Fibroblast of skin of right quadriceps (primary cell): Measurements from ENCODE around the gene CDKN3.
"Not testable (repeated sequence)": the region's sequence is repeated elsewhere in the genome, so short reads cannot be mapped to it uniquely, and the experiment has no call there.

ENCODE experiments used
- DNase-seq: peaks from one replicate; pipeline ENCODE4 v3.0.0-alpha.2; 2013

CDKN3 gene

DNA sequence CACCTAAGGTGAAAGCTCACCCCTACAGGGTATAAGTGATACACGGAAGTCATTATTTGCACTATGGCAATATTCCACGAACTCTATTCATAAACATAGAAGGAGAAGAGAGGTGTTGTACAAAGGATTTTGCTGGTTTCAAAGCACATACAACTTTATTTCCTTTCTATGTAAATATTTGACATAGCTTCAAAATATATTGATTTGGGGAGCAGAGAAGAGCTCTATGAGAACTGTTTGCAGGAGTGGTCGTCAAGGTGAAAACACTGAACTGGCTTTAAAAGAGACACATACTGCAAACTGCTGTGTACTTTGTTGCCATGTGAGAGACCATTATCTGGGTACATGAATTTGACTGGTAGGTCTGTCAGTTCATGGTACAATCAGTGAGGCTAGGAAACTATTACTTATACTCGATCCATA lies 27.7 kb downstream of the CDKN3 start:
- no peak for DNase-seq

DNA sequence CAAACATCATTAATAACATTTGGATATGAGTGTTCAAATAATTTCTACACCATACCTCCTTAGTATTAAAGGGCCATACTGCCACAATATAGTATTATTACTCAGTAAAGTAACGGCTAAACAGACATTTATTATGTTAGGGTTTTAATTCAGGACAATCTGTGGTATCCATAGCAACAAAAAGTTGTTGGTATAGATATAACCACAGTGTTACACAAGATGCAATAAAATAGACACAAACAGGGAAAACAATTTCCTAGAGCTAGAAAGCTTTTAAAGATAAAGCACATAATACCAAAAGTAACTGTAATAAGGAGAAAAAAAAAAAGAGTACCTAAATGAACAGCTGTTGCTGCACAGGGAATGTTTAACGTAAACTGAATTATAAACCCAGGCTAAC lies 28.3 kb downstream of the CDKN3 start:
- DNase-seq: no peak

DNA sequence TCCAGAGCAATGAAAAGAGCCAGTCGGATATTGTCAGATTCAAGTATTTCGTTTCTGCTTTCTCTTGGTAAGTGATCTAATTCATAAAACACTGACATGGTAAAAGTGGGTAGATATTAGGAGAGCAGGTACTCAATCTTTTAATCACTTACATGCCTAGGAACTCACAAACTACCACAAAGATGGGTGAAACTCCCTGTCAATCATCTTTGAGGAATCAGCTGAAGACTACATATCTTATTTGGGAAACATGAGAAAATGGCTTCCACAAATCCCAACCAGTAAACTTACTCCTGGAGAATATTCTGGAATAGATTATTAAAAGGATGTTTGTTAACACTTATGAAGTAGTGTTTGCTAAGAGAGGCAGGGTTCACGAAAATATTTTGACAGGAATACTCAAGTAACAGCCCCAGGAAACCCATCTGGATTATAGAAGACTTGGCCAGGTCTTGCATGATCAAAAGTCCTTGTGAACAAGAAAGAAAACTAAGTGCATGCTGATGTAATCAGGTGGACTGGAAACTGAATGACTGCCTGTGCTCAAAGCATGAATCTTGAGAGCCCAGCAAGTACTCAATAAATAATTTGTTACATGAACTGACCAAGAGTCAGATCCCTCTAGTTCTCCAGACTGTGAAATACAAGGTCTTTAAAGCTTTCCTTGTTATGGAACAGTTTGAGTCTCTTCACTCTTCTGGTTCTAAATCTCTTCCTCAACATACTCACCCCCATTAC lies 28.9 kb downstream of the CDKN3 start:
- DNase-seq: no peak

DNA sequence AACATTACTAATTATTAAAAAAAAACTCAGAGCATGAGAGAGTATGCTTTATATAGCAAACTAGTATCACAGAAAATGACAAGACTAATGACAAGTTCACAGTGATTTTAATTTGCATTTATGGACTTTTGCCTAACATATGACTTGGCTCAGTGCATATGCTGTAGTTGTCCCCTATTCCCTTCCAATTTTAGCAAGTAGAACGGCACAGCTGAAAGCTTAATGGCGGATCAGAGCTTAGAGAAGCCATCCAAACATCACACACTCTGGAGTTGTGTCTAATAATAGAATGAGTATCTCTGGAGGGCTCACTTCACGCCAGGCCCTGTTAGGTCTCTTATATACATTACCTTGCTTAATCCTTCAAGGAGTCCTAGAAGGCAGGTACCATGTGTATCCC lies 31.1 kb downstream of the CDKN3 start:
- DNase-seq: no peak

DNA sequence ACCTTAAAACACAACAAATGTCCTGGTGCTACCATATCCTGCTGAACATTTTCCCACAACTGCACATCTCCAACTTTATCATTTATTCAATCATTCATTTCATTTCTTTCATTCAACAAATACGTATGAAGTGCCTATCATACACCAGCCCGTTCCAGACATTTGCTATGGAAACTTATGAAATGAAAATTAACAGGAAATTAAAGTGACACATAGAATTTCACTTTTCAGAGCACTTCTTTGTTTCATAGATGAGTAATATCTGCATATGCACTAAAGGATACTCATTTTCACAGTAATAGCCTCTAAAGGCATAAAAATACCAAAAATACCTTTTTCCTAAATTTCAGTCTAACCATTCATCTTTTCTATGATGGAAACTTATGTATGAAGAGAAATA lies 31.7 kb downstream of the CDKN3 start:
- DNase-seq: no peak

DNA sequence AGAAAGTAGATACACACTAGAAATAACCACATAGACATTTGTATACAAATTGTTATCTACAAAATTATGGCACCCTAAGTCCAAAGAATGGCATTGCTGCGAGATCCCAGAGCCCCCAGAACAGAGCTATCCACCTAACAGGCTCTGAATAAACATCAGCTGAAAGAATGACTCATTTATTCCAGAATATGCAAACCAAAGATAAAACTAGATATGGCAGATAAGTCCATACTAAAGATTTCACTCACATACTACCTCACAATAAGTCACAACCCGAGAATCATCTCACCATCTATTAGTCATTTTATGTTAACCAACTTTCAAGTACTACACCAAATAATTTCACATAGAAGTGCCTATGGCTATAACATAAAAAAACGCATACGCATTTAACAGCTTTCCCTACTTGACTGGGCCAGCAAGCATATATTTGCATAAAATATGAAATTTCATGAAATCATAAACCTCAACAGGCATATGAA lies 38.7 kb downstream of the CDKN3 start:
- DNase-seq: peak; percentile 63

DNA sequence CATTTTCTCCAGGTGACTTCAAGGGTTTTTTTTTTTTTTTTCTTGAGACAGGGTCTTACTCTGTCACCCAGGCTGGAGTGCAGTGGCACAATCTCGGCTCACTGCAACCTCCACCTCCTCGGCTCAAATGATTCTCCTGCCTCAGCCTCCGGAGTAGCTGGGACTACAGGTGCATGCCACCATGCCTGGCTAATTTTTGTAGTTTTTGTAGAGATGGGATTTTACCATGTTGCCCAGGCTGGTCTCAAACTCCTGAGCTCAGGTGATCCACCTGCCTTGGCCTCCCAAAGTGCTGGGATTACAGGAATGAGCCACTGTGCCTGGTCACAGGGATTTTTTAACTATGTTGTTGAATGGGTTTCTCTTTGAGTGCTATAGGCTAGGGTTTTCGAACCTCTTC lies 41.1 kb downstream of the CDKN3 start:
- not testable (repeated sequence) for DNase-seq

DNA sequence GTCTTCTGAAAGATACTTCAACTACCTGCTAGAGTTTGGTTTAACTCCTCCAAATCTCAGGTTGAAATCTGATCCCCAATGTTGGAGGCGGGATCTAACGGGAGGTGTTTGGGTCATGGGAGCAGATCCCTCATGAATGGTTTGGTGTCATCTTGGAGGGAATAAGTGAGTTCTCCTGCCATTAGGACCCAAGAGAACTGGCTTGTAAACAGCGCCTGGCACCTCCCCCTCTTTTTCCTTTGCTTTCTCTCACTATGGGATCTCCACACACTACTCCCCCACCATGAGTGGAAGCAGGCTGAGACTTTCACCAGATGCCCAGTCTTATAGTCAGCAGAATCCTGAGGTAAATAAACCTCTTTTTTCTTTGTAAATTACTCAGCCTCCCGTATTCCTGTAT lies 41.9 kb downstream of the CDKN3 start:
- DNase-seq: no peak

DNA sequence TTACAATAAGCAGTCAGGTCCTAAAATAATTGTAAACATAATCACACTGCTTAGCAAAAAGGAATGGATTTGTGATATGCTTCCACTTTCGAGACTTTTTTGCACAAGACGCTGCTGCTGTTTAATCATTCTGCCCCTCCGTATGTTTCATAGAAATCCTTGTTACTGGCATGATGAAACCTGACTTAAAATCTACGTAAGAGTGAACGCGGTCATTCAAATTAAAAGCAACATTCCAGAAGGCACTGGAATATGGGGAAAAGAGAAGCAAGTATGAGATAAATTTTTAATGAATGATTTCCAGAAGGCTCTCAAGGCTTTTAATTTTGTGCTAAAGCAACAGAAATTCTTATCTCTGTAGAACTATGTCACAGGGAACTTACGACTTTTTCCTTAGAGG lies 43.2 kb downstream of the CDKN3 start:
- peak; percentile 49 for DNase-seq

DNA sequence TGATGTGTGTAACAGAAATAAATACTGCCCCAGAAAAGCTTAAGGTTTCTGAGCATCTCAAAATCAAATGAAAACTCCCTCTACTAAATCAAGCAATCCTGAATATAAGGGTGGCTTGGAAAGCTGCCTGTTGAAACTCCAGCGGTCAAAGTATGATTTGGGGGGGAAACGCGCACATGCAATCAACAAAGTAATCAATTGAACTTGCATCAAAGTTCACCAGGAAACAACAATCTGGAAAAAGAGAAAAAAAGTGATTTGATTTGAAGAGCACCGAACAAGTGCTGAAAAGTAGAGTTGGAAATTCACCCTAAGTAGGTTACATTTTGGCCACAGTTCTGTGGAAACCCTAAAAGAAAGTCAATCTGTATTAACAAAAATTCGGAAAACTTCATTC lies 43.7 kb downstream of the CDKN3 start:
- DNase-seq: no peak

DNA sequence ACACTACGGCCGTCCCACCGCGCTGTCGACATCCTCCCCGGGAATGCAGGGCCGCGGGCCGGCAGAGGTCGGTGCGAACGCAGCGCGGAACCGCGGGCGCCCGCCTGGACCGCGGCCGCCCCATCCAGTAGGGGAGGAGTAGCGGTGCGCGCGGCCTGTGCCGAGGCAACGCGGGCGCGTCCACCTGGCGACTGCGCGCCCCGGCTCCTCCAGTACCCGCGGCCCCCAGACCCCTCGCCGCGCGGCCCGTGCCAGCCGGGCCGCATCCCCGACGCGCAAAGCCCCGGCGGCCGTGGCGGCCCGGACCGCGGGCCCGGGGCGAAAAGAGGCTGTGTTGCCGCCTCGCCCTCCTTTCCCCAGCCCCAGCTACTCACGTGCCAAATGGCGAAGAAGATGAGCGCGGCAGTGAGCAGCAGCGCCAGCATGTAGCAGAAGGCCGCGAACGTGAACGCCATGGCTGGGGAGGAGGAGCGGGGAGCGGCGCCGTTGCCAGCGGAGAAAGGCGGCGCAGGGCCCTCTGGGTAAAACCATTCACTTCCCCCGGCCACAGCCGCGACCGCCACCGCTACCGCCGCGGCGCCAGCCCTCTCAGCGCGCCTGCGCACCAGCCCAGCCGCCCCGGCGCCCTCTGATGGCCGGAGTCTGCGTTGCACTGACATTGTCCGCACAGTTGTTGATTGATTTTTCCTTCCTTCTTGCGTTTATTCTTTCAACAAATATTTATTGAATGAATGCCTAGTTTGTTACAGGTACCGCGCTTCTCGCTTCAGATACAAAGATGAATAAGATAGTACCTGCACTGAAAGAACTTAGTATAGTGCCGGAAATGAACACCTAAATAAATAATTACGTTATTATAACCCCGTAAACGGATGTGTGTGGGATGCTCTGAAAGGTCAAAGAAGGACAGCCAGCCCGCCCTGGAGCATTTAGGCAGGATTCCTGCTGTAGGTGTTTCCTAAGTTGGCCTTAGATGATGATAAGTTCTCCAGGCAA lies 44.4 kb downstream of the CDKN3 start, which contains the start of gene CNIH1:
Gene CNIH1 (minus strand): TSS at position 502 of the 996 bp plus-strand sequence. CDS start 47 bp downstream, at position 455.
- peak; percentile 92 for DNase-seq

DNA sequence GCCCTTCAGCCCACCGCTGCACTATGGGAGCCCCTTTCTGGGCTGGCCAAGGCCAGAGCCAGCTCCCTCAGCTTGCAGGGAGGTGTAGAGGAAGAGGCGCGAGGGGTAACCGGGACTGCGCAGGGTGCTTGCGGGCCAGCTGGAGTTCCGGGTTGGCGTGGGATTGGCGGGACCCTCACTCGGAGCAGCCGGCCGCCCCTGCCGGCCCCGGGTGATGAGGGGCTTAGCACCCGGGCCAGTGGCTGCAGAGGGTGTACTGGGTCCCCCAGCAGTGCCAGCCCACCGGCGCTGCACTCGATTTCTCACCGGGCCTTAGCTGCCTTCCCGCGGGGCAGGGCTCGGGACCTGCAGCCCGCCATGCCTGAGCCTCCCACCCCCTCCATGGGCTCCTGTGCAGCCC lies 46.2 kb downstream of the CDKN3 start:
- not testable (repeated sequence) for DNase-seq

DNA sequence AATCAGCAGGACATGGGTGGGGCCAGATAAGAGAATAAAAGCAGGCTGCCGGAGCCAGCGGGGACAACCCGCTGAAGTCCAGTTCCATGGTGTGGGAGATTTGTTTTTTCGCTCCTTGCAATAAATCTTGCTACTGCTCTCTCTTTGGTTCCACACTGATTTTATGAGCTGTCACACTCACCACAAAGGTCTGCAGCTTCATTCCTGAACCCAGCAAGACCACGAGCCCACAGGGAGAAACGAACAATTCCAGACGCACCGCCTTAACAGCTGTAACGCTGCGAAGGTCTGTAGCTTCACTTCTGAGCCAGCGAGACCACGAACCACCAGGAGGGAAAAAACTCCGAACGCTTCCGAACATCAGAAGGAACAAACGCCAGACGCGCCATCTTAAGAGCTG lies 47.2 kb downstream of the CDKN3 start:
- peak; percentile 64 for DNase-seq

DNA sequence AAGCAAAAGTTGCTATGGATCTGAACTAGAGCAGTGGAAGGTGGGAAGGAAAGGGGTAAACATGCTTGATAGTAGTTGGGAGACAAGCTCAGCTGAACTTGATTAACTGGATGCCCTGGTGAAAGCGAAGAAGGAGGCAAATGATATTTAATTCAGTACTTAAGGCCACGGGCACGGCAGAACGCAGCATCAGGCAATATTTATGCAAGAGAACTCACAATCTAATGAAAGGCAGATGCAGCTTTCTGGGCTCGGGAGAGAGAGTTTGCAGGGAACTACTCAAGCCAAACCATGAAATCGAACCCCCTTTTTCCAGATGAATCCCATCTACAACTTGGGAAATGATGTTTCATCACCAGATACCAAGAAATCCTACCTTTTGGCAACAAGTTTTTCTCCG lies 47.9 kb downstream of the CDKN3 start:
- peak; percentile 71 for DNase-seq

DNA sequence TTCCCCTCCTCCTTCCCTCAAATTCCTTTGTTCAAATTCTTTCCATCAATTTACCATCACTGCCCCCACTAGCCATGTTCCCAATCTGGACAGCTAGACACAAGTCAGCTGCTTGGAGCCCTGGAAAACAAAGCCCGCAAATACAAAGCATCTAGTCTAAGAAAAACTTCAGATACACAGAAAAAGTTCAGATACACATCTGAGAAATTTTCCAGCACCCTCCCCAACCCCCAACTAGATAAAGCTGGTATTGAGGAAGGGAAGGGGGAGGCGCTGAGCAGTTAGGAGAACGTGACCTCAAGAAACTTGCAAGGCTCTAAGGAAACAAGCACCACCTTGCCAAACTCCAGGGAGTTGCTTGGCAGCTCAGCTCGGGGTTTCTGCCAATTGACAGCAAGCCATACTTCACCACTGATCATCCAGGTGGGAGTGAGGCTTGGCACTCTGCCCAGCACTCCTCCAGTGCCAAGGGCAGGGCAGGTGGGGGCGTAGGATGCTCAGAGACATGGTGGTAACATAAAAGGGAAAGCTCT lies 49.4 kb downstream of the CDKN3 start:
- DNase-seq: peak; percentile 39

DNA sequence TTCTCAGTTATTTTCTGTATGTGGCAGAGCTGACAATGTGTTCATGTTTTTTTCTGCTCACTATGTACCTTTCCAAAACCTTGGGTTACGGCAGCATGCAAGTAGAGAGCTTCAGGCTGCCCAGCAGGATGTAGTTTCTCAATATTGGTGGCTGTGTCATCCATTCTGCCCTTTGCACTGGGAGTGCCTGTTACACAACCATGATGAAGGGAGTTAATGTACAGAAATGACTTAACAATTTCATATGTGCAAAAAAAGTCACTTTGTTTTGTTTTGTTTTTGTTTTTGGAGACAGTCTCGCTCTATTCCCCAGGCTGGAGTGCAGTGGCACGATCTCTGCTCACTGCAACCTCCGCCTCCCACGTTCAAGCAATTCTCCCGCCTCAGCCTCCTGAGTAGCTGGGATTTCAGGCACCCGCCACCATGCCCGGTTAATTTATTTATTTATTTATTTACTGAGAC lies 50.5 kb downstream of the CDKN3 start:
- DNase-seq: peak; percentile 41

DNA sequence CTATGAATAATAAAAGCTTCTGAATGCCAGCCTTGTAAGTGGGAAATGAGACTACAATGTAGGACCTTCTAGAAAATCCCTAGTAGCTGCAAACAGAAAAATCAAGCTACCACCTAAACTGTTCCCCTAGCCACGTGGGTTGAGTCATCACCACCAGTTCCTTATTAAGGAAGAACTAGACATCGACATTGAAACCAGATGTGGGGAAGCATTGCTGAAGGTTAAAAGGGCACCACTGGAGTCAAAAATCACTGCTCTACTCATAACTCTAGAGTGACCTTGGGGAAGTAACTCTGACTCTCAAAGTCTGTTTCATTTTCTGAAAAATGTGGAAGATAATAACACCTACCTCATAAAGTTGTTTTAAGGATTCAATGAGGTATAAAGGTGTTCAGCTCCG lies 53.7 kb downstream of the CDKN3 start:
- DNase-seq: peak; percentile 81

DNA sequence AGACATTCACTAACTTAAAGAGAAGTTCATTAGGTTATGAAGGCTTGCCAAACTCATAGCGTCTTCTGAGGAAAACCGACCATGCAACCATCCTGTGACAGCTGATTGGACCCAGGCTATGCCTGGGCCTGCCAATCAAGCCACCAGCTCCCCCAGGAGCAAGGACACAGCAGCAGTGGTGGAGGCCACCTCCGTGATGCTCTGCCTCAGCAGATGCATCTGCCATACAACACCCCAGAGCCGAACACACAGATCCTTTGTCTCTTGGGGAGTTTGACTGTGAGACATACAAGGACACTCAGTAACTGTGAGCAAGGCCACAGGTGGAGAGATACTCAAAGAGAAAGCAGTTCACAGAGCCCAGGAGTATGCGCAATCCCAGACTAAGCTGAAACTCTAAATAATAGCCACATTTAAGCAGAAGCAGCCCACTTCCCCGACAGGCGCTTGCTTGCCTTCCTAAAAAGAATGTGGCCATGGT lies 54.4 kb downstream of the CDKN3 start:
- no peak for DNase-seq

DNA sequence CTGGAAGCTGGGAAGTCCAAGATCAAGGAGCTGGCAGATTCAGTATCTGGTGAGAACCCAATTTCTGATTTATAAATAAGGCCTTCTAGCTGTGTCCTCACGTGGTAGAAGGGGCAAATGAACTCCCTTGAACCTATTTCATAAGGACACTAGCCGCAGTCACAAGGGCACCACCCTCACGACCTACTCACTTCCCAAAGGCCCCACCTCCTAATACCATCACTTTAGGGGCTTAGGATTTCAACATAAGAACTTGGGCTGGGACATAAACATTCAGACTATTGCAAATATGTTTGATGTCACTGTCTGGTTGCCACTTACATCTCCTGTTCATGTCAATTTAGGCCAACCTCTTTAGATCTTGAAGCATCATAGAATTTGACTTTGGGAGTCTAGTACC lies 55.2 kb downstream of the CDKN3 start:
- DNase-seq: no peak

DNA sequence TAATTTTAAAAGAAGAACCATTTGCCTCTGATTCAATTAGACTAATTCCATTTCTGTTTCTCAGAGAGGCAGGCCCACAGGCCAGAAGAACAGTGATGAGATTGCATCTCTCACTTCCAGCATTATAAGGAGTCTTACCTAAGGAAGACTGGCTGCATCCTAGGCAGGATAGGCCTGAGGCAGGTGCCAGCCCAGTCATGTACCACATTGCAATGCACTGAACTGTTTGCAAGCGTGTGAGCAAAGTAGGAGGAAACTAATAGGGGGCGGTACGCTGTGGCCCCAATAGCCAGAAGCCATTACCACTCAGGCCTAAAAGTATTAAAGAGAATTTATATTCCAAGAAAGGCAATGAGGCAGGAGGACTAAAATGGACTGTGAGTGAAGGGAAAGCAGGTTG lies 56.4 kb downstream of the CDKN3 start:
- no peak for DNase-seq

DNA sequence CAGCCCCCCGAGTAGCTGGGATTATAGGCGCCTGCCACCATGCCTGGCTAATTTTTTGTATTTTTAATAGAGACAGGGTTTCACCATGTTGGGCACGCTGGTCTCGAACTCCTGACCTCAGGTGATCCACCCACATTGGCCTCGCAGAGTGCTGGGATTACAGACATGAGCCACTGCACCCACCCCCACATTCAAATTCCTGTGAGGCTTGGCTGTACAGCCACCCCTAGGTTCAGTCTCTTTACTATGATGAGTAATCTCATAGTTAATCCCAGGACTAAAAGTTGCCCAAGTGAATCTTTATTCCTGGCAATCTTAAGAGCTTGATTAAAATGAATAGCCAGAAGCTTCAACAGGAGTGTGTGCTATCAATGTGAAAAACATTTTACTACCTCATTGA lies 57.2 kb downstream of the CDKN3 start:
- DNase-seq: peak; percentile 63

DNA sequence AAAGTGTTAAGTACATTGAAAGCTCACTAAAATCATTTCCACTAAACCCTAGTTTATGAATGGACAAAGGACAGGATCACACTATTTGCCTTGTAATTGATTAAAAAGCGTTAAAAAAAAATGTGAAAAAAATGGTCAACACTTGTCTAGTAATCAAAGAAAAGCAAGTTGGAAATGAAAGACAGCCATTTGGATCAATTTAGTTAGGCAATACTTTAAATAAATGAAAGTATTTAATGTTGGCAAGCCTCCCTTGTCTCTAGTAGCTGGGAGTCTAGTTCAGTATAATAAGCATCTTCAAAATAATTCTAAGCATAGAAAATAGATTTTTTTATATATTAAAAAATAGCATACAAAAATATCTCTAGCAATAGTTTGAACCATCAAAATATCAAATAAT lies 58.6 kb downstream of the CDKN3 start:
- DNase-seq: no peak
